Stimulated activated CD8-positive, alpha-beta memory T cell treated with anti-CD3 and anti-CD28 coated beads, Interleukin-2, amount 100 ng/mL, for 1 hour (primary cell): Measurements from ENCODE around the gene CLCN5.
"Not testable (repeated sequence)": the region's sequence is repeated elsewhere in the genome, so short reads cannot be mapped to it uniquely, and the experiment has no call there.

Experiments used
- DNase-seq, 2 donors: peaks; one replicate each; pipeline ENCODE4 v3.0.0-alpha.2; 2020; ENCODE audit warnings: low read depth in 2 of 2

The CLCN5 gene

DNA sequence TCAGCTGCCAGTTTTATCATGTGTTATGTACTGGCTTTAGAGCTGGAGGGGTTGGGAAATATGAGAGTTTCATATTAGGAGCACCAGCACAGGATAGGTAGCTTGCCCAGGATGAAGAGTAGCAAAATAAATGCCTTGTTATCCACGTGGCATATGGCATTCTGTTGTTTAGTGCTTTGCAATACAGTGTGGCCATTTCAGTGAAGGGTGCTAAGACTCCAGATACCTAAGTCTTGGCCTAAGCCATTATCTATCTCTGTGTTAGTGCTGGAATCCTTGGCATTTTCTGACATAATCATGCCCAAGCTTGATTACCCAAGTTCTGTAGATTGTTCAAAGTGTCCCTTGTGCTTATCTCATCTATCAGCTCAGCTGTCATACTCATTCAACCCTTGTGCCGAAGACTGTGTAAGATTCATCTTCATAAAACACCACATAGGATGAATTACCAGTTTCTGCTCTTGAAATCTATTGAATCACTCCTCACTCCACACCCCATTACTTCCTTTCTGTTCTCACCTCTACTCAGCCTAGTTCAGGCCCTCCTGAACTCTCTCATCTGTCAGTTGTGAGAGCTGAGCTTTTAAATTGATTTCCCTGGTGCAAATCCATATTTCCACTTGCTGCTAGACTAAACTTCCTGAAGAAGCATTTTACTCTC is 73.5 kb downstream of the CLCN5 start:
- no peak for DNase-seq

DNA sequence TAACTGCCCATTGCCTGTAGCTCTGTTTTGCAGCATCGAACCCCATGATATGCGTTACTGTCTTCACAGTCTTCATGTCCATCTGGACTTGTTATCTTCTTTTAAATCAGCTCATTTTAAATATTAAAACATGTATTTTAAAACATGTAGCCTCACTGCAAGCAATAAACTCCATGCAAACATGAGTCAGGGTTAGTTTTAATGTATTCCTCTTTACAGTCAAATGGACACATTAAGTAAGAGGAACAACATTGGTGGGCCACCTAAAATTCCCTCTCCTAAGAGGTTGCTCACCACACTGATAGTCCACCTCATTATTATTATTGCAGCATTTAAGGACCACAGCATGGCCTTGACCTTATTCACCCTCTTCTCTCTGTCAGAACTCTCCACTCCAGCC is 74.1 kb downstream of the CLCN5 start:
- DNase-seq: no peak

DNA sequence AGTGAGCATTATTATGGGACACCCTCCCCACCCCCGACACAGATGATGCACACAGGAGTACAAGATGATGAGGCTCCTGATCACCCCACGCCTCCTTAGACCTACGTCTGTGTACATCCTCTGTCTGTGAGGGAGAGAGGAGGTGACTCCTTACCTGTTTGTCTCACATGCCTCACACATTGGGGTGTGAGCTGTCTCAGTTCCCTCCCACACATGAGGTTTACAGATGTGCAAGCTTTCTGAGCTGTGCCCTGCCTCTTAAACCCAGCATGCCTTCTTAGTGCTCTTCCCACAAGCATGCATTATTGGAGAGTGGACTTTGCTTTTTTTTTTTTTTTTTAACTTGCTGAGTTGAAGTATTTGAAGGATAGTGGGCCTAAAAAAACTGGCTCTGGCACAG is 76.7 kb downstream of the CLCN5 start:
- no peak for DNase-seq

DNA sequence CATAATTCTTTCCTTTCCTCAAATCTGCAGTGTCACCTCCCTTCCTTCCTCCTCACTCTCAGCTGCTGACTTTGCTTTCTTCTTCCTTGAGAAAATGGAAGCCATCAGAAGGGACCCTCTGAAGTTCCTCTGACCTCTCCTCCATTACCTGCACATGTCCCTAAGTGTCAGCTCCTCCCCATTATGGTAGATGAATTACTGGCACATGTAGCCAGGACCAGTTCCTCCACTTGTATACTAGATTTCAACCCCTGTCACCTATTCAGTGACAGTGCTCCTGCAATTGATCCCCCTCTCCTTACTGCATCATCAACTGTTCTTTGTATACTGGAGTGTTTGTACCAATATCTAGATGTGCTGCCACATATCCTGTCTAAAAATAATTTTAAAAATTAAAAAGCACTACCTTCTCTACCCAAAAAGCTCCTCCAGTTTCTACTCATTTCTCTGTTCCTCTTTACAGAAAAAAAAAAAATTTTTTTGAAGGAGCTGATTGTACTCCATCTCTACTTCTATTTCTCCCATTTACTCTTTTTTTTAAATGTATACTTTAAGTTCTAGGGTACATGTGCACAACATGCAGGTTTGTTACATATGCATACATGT is 78.6 kb downstream of the CLCN5 start:
- DNase-seq: no peak

DNA sequence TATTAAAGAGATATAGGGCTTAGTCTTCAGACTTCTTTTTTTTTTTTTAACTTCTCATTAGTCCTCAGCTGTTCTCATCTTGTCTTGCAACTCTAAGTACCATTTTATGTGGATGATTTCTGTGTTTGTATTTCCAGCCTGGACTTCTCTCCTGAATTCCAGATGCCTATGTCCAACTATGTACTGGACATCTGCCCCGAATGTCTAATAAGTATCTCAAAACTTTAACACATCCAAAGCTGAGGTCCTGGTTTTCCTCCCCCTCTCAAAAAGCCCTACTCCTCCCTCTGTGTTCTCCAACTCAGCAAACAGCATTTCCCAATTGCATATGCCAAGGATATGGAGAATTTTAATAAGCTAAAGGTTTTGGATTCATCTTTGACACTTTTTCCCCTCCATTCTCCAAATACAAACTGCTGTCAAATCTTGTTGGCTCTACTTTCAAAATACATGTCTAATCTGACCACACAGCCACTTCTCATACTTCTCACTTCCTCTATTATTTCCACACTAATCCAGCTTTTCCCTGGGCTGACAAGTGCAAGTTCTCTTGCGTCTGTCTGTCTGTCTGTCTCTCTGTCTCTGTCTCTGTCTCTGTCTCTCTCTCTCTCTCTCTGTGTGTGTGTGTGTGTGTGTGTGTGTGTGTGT is 79.8 kb downstream of the CLCN5 start:
- no peak for DNase-seq

DNA sequence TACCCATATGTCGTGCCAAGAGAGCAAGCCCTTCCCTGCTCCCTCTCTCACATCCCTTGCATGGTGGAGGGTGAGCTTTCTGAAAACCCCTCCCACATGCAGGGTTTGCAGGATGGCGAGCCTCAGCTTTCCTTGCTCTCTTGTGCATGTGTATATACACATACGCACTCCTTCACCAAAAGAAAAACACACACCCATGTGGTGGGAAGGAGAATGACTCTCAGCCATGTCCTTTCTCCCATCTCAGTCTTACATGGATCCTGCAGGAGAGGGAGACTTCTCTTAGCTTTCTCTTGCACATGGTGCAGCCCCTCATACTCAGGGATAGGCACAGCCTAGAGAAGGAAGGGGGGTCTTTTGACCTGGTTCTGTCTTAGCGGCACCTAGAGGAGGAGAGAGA is 81.1 kb downstream of the CLCN5 start:
- DNase-seq: no peak

DNA sequence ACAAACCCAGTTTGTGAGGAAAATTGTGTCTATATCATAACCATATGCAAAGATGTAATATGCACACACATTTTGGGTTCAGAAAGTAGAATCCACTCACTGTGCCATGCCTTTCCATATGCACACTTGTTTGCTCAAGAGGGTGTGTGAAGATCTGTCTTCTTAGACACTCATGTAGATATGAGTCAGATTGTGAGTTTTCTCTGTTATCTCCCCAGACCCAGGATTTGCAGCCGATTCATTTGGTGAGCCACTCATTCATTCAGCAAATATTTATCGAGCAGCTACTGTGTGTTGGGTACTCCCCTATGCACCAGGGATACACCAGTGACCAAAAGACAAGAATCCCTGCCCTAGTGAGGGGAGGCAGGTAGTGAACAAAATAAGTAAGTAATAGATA is 81.5 kb downstream of the CLCN5 start:
- DNase-seq: no peak

DNA sequence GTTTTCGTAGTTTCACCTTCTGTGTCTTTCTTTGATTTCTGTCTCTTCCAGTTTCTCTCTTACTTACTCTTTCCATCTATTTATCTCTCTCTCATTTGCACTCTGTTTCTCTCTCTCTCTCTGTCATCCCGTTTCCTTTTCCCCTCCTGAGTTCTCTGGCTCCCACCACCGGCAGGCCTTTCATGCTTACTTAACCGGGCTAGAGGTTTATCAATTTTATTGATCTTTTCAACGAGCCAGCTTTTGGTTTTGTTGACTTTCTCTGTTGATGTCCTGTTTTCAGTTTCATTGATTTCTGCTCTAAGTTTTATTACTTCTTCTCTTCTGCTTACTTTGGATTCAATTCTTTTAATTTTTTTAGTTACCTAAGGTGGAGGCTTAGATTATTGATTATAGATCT is 103.2 kb downstream of the CLCN5 start:
- not testable (repeated sequence) for DNase-seq

DNA sequence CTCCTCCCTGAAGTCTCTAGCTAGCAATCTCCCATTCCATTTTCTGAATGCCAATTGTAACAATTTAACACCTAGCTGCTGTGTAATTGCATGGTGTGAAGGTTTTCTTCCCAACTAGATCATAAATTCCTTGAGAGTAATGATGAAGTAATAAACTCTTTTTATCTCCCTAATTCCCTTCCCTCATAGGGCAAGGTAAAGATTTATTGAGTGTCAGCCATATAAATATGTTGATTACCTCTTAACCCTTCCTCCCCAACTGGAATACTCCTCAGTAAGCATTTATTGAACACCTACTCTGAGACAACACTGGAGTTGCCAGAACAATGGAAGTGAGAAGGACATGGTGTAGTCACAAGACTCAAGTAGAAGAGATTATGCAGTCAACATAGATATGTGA is 112.7 kb downstream of the CLCN5 start:
- DNase-seq: no peak

DNA sequence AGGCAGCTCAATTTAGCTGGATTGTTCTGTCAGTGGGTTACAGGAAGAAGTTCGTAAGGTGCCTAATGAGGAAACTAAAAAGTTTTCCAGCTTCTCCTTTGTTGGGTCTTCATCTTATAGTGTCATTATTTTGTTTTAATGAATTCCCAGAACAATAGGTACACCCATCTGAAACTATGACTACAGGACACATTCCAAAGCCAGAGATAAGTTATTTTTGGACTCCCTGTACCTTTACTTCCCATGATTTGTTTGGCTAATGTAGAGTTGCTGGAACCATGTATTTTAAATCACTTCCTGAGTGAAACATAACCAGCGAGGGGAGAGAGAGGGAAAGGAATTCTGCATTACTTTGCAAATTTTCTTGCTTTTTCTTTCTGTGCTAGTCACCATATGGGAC is 114.0 kb downstream of the CLCN5 start:
- DNase-seq: no peak

DNA sequence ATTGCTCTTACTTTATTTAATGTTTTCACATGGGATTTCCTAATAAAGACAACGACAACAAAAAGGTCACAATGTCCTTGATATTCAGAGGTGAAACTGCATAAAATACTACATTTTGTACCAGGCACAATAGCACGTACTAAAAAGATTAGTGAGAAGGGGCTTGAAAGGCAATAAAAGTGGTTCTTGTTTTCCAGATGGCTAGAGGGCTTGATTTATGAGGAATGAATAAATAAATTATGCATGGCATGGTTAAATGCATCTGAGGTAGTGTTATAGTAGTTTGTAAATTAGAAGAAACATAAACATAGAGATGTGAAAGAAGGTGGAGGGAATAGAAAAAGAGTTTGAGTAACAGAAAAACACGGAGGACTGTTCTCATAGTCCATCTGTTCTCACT is 123.4 kb downstream of the CLCN5 start:
- no peak for DNase-seq

DNA sequence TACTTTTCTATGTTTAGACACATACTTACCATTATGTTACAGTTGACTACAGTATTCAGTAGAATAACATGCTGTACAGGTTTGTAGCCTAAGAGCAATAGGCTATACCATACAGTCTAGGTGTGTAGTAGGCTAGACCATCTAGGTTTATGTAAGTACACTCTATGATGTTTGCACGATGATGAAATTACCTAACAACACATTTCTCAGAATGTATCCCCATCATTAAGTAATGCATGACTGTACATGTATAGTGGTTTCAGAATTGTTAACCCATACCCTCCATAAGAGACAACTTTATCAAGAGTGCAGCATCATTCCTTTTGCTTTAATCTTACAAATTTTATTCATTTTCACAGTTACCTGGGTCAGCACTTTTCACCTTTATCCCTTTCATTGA is 126.8 kb downstream of the CLCN5 start:
- DNase-seq: no peak

DNA sequence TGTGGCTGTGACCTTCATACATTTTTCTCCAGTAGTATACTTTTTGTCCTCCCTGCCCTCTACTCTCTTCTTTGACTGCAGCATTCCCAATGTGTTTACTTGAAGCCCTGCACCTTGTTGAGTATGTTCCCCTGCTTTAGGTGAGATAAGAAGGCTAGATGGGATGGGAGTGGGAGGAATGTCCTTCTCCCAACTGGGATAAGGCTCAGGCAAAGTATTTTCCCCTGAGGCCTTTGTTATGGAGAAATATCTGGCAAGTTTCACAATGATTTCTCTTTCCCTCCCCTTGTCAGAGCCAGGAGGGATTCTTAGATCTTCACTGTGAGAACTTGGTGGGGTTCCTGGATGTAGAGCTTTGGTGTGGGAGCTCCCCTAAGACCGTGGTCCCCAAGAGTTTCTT is 131.8 kb downstream of the CLCN5 start:
- DNase-seq: no peak

DNA sequence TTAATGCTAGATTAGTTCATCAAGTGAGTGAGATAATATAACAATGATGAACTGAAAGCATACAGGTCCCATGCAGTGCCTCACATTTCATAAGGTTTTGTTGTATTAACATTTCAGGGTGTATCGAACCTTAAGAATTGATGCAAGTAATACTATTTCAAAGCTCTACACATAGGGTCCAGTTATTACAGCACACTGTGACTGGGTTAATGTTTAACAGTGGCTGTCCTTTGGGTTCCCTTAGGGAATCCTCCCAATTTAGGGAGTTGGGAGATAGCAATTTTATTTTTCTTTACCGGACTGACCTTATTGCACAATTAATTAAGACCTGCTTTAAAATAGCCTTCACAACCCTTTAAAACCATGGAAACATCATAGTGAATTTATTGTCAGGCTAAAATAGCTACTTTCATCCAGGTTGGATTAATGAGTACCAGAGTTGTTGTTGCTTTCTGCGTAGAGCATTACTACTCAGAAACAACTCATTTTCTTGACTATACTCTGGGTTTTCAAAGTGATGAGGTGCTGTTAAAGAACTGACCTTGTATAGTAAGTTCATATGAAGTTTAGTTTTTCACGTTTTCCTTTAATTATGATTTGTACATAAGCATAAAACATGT is 144.0 kb downstream of the CLCN5 start:
- DNase-seq: no peak

DNA sequence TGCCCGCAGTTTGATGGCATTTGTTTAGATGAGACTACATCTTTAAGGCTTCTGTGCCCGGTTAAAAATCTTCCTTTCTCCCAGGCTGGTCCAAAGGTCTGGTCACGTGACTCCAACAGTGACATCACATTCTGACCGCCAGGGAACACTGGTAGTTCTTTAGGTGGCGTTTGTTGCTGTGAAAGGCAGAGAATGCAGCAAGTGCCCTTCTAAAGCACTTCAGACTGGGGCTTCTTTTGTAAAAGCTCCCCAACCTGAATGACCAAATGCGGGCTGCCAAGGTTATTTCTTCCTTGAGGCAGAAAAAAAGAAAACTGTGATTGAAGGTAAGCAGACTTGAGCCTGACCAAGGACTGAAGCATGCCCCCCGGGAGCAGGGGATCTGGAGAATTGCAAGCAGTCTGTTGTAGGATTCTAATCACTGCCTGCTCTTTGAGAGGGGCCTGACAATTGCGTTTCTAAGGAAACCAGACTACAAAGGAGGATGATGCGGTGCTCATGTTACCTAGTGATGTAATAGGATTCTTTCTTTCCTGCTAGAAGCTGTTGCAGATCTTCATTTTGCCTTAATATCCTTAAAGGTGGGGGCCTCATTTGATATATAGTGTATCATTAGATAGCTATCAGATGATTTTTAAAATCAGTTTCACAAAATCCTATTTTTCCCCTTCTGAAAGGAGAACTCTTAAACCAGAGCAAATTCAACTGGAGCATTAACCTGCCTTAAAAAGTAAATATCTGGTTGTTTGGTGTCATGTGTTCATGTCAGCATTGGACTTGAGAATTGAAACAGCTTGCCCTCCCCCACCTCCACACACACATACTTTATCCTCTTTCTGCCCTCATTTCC is 145.3 kb downstream of the CLCN5 start:
- DNase-seq: no peak

DNA sequence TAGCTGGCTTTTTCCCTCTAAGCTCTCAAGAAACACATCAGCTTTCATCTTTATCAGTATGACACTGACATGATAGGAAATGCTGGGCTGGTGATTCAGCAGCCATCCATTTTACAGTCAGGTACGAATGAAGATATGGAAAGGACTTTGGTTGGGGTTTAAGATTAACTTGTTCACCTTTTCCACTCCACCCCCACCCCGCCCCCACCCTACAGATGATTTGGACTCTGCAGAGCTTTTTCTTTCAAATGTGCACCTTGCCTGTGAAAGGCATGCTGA is 145.8 kb downstream of the CLCN5 start:
- no peak for DNase-seq

DNA sequence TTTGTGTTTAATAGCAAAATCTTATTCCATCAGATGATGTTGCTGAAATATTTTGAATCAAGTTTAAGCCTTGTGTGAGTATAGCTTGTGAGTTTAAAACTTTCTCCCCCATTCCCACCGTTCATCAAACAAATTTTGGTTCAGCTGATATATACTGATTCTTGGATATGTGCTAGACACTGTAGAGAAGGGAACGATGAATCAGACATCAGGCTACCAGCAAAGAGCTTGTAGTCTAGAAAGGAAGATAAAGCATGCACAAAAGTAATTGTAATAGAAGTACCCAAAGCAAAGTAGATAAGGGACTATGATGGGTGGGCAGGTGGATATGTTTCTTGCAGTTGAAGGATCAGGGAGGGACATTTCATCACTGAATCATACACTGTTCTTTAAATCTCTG is 146.5 kb downstream of the CLCN5 start:
- DNase-seq: no peak

DNA sequence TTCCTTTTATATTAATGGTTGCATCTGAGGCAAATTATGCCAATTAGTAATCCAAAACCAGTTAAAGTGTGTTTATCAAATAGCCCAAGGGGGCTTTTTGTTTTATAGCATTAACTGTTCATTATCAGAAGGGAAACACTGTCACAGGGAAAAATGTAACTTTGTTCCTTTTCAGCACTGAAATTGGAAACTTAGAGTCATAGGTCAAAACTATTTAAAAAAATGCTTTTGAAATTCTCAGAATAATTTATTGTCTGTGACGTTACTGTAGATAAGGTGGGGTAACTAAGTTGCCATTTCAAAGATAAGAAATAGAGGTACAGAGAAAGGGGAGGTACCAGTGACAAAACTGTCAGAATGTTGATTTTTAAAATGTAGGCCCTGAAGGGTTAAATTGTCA is 149.1 kb downstream of the CLCN5 start:
- no peak for DNase-seq

DNA sequence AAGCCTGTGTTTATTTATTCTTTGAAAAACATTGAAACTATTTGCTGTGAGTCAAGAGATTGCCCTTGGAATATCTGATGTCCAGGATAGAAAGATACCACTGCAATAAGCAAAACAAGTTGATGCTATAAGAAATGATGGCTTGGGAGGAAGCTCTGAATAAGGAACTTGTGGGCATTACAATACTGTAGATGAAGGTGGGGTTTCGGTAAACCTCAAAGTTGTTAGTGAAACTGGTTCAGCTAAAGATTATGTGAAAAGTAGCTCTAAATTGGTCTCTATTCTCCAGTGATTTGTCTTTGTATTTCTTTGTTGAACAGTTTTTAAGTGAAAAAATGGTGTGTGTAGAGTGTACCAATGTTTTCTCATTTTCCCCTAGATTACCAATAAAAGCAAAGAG is 149.7 kb downstream of the CLCN5 start:
- no peak for DNase-seq

DNA sequence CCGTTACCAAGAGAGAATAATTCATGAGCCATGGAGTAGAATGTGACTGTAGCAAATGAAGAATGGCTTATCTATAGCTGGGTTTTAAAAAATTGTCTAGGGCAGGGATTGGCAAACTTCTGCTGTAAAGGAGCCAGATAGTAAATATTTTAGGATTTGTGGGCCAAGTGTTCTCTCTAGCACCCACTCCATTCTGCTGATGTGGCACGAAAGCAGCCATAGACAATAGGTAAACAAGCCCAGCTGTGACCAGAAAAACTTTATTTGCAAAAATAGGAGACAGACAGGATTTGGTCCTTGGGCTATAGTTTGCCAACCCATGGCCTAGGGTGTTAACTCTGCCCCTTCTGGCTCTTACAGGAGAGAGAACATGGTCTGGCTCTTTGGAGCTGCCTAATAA is 151.2 kb downstream of the CLCN5 start:
- DNase-seq: no peak

DNA sequence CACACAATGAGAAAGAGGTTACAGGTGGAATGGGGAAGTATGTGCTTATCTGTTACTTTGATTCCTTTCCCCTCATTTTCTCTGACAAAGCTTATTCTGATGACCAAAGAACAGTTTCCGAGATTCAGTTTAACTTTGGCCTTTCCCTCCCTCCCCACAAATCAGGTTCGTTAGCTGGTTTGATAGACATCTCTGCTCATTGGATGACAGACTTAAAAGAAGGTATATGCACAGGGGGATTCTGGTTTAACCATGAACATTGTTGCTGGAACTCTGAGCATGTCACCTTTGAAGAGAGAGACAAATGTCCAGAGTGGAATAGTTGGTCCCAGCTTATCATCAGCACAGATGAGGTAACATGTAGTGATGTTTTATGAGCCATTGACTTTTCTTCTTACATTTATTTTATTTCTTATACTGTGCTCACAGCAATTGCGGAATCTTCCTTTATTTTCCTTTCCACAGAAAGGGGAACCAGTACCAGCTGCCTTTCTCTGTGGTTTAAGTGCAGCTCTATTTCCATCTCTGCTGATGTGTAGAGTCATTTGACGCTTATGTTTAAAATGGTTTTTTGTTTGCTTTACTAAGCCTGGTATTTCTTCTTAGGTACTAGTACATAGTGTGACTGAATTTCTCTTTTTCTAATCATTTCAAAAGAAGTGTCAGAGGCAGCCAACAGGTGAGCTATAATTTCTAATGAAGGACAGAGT is 153.4 kb downstream of the CLCN5 start:
- DNase-seq: no peak
